8988T (cell line): ENCODE data around the gene TMEM121.
A peak's percentile ranks its signal among the peaks of the same experiment; 100 is the strongest.

Experiments used
- DNase-seq: peaks from one replicate; pipeline ENCODE4 v3.0.0; 2011

The TMEM121 gene

DNA sequence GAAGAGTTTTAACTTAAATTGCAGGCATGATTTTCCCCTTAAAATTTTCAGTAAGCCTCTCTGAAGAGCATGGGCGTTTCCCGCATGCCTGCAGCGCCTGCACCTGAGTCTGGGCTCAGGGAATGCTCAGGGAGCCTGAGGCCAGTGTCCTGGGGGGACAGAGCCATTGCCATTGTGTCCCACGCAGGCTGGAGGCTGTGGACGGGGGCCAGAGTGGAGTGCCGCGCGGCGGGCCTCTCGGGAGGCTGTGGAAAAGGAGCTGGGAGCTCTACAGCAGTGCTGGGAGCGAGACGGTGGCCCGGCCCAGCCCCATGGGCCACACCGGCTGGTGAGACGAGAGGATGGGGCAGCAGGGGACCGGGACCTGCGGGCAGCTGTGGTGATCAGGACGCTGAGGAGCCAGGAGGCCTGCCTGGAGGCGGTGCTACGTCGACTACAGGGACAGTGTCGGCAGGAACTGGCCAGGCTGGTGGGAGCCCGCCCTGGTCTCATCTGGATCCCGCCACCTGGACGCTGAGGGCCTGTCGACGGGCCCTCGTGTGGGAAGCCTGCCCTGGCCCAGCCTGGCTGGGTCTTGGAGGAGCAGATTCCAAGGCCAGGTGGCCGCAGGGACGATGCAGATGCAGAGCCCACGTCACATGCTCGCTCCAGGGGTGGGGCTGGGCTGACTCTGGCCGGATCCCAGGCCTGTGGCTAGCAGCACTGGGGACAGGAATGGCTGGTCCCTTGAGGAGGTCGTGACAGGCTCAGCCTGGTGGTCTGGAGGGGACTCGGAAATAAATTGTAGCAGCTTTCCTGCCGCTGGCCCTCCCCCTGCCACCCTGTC lies 27.7 kb upstream of the TMEM121 start:
- peak; percentile 38 for DNase-seq

DNA sequence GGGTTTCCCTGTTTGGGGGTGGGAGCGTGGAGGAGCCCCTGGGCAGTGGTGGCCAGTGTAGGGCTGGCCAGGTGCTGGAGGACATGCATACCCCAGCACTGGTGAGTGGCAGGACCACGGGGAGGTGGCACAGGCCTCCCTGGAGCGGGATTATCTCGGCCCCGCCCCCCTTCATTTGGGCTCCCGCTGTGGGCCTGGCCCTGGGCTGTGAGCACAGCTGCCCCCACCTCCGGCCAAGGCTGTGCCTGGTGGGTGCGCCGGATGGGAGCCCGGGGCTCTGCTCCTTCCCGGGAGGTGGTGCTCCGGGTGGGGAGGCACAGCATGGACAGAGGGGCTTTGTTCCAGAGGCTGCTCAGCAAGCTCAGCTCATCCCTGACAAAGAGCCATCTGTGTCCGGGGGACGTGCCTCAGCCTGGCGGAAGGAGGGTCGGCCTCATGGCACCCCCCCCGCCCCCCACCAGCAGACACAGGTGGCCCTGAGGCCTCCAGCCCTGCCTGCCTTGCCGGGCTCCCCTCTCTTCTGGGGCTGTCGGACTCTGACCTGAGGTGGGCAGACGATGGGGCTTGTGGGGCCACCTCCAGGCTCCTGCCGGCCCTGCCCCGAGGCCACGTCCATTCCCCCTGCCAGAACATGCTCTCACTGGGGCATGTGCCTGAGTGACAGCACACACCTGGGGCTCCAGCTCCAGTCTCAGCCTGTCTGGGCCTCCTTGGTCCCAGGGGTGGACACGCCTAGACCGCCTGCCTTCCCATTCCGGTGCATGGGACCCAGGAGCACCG lies 26.9 kb upstream of the TMEM121 start:
- DNase-seq = peak; percentile 46

DNA sequence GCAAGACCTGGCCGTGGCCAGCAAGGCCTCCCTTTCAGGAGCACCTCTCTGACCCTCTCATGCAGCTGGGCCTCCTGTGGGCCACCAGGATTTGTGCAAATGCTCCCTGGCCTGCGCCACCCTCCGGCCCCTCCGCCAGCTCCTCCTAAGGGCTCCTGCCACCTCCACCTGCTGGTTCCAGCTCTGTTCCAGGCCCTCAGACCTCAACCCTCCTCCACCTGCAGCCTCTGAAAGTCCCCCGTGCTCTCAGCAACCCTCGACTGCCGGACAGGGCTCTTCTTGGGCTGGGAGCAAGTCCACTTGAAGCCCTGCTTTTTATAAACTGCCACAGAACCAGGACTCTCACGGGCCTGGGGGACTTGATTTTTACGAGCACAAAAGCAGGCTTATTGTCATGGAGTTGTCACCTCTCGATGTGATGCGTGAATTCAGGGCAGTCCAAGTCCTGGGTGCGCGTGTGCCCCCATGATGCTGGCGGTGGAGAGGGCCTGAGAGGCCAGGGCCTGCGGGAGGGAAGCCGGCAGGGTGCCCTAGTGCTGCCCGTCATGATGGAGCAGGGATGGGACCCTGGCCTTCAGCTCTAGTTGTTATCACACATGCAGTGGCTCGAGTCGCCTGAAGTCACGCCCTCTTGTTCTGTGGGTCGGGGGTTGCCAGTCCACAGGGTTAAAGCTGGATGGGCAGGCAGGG lies 26.2 kb upstream of the TMEM121 start:
- DNase-seq = no peak

DNA sequence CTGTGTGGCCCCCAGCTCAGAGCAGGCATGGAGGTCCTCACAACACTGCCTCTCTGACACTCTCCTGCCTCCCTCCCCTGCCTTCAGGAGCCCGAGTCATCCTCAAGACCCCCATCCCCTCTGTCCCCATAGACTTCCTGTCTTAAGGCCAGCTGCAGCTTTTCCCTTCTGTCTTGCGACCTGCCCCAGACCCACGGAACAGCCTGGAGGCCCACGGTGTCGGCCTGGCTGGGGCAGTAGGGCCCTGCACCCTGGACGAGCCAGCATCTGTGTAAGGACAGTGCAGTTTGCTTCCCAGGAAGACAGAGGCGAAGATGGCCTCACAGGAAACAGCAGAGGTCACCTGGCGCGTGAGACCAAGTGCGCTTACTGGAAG lies 25.7 kb upstream of the TMEM121 start:
- DNase-seq = peak; percentile 35

DNA sequence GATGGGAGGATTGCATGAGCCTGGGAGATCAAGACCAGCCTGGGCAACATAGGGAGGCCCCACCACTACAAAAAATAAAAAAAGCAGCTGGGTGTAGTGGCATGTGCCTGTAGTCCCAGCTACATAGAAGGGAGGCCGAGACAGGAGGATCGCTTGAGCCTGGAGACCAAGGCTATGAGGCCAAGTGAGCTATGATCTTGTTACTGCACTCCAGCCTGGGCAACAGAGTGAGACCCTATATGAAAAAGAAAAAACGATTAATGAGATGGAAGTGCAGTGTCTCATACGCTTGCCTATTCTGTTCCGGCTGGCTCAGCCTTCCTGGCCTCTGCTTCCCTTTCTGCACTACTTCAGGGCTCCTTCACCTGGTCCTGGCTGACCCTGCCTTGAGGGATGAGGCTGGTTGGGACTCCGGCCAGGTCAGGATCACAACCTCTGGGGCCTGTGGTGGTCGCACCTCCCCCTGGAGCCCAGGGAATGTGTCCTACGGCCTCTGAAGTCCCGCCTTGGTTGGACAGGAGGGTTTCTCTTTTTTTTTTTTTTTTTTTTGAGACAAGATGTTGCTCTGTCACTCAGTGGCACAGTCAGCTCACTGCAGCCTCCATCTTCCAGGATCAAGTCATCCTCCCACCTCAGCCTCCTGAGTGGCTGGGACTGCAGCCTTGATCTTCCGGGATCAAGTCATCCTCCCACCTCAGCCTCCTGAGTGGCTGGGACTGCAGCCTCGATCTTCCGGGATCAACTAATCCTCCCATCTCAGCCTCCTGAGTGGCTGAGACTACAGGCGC lies 24.7 kb upstream of the TMEM121 start:
- no peak for DNase-seq

DNA sequence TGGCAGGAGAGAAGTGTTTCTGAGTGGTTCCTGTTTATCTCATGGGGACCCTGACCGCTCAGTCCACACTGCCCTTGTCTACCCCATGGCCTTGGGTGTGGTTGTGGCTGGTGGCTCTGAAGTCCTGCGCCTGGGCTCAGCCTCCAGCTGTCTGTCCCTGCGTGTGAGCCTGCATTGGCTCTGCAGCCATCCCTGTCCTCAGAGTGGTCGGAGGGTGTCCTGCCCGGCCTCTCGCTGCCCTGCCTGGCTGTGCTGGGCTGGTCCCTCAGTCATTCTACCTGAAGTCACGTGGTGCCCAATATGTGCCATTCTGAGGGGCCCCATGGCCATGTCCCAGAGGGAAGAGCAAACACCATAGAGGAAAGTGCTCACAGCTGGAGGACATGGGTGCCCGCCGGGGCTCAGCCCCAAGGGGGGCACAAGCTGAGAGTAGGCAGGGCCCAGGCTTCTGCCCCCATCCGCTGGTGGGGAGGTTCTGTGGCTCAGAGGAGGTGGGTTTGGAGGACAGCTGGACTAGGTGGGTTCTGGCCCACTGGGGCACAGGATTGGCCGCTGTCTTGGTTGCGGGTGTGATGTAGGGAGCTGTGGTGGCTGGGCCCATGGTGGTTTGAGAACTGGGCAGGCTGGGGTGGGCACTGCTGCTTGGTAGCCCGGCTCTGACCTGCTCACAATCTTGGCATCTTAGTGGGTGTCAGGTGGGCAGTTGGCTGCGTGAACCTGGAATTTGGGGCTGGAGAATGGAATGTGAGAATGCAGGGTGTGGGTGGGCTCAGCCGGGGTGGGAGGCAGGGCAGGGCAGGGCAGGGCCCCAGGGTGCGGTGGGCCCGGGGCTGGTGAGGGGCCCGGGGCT lies 23.7 kb upstream of the TMEM121 start:
- peak; percentile 26 for DNase-seq

DNA sequence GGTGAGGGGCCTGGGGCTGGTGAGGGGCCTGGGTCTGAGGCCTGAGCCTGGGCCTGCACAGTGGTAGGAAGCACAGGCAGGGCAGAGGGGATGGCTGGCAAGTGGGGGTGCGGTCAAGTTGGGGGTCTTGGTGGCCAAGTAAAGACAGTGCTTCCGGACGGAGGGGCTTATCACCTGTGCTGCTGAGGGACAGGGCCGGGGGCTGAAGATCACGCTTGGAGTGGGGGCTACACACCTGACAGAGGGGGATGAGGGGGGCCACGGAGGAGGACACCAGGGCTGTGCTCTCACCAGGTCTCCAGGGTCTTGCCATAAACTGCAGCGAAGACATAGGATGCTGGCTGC lies 23.1 kb upstream of the TMEM121 start:
- no peak for DNase-seq

DNA sequence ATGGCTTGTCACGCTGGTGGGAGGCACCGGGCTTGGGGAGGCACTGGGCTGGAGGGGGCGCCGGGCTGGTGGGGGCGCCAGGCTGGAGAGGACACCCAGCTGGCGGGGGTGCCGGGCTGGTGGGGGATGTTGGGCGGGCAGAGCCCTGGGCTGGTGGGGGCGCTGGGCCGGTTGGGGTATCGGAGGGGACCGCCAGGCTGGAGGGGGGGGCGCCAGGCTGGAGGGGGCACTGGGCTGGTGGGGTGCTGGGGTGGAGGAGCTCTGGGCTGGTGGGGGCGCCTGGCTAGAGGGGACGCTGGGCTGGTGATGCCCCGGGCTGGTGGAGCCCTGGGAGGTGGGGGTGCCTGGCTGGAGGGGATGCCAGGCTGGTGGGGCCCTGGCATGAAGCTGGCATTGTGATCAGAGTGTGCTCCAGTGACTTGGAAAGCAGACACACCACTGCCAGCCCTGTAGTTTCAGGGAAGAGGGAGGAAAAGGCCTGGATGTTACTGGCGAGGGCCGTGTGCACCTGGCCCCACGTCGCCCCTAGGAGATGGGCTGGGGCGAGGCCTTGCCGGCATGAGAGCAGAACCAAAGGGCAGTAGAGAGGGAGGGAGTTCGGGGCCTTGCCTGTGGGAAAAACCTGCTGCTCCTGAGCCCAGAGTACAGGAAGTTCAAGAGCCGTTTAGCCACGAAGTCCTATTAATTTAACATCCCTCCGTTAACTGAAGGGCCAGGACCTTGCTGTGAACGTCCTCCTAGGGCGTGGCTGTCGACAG lies 22.3 kb upstream of the TMEM121 start:
- no peak for DNase-seq

DNA sequence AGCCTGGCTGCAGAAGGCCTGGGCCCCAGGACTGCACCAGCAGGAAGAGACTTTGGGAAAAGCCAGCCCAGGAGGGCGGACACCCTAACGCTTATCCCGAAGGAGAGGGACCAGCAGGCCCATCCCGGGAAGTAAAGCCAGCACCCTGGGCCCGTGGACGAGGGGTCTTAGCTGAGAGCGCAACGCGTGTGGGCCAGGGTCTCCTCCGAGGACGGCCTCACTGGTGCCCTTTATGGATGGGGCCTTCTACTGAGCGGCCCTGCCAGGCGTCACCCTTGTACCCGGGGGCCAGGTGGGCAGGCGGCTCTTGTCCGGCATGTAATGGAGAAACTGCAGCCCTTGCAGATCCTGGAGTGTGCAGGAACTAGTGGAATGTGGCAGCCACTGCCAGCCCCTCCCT lies 21.3 kb upstream of the TMEM121 start:
- peak; percentile 18 for DNase-seq

DNA sequence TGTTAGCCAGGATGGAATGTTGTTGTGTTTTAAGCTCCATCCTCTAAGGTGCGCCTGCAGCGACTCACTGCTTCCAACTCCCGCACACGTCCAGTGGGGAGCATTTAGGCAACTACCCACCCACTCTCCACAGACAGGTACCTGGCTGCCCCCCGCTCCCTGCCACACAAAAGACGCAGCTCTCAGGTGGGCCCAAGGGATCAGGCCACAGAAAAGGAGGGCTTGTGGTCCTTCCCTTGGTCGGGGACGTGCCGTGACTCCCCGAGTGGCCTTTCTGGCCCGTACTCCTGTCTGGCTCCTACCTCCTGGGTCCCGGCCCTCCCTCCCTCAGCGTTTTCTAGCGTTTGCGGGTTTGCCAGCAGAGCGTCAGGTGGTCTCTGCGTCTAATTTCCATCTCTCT lies 19.1 kb upstream of the TMEM121 start:
- DNase-seq = no peak

DNA sequence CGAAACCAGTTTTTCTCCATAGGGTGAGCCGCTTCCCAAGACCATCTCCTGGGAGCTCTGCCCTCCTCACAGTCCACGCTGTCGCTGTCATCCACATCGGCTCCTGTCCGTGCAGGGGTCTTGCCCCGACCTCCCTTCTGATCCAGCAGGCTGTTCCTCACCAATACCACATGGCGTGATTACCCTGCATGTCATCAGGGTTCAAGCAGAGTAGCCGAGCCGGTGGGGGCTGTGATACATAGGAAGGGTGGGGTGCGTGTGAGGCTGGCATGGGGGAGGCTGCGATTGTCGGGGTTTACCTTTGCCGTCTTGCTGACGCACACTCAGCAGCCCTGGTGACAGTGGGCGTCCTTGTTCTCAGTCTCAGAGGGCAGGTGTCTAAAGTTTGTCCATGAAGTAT lies 18.3 kb upstream of the TMEM121 start:
- DNase-seq = no peak

DNA sequence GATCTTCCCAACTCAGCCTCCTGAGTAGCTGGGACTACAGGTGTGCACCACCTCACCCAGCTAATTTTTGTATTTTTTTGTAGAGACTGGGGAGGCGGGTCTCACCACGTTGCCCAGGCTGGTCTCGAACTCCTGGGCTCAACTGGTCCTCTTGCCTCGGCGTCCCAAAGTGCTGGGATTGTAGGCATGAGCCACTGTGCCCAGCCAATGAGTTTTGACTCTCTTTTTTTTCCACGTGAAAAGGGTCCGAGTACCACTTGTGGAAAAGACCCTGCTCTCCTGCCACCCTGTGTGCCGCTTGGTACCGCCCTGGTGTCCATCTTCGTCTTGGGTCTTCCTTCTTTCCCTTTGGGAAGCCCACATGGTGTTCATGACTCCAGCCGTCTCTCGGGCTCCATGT lies 17.8 kb upstream of the TMEM121 start:
- DNase-seq = no peak

DNA sequence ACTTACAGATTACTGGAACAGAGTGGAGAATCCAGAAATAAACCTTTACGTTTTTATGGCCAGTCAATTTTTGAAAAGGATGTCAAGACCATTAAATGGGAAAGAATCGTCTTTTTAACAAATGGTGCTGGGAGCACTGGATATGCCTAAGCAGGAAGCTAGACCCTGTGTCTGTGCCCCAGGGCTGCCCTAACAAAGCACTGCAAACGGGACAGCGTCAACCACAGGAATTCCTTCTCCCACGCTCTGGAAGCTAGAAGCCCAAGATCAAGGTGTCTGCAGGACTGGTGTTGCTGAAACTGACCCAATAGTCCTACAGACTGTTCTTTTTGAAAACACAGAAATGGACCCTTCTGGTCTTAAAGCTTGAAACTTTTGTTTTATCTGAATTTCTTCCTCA lies 9.3 kb upstream of the TMEM121 start:
- no peak for DNase-seq

DNA sequence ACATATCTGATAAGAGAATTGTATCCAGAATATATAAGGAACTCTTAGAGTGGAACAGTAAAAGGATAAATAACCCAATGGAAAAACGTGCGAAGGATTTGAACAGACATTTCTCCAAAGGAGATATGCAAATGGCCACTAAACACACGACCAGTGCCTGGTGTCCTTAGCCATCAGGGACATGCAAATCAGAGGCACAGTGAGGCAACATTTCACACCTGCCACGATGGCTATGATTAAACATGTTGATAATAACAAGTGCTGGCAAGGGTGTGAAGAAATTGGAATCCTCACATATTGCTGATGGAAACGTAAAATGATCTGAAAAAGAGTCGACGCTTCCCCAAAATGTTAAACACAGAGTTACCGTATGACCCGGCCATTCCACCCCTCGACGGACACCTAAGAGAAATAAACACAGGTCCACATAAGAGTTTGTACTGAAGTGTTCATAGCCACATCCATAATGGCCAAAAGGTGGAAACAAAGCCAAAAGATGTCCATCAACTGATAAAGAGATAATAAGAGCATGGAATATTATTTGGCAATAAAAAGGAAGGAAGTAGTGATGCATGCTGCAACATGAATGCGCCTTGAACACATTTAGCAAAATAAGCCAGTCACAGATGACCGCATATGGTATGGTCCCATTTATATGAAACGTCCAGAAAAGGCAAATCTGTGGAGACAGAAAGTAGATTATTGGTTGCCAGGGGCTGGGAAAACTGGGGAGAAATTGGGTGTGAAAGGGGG lies 6.3 kb upstream of the TMEM121 start:
- no peak for DNase-seq

DNA sequence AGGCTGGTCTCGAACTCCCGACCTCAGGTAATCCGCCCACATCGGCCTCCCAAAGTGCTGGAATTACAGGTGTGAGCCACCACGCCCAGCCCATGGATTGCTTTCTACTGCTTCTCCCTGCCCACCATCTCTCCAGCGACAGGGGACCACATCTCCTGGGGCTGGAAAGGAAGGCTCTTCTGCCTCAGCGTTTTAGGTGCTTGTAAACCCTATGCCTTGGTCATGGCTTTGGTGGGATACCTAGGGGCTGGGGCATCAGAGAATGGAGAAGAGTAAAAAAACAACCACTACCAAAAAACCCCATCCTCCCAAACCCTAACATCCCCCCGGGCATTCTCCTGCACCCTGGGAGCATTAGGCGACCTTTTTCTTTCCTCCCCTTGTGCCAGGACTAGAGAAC lies 1.1 kb upstream of the TMEM121 start:
- DNase-seq = peak; percentile 37

DNA sequence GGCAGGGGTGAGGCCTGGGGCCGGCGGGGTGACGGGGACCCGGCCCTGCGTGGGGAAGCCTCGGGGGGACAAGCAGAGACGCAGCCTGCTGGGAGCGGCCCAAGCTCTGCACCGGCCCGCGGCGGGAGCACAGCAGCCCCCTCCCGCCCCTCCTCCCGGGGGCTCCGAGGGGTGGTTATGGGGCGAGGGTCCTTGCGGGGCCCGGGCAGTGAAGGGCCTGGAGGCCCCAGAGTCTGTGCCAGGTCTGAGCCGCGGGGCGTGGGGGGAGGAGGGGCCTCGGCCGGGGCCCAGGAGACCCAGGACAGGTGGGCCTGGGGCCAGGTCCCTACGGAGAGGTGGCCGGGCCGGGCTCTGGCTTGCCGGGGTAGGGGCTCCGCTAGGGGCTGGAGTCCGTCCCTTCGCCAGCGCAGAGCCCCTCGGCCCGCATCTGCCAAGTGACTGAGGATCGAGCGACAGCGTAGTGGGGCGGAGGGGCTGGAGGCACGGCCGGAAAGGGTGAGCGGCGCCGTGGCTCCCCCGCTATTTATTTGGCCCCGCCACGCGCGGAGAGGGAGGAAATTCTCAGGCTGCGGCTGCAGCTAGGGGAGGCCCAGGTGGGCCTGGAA lies 495 bp downstream of the TMEM121 start:
- DNase-seq = peak; percentile 50

DNA sequence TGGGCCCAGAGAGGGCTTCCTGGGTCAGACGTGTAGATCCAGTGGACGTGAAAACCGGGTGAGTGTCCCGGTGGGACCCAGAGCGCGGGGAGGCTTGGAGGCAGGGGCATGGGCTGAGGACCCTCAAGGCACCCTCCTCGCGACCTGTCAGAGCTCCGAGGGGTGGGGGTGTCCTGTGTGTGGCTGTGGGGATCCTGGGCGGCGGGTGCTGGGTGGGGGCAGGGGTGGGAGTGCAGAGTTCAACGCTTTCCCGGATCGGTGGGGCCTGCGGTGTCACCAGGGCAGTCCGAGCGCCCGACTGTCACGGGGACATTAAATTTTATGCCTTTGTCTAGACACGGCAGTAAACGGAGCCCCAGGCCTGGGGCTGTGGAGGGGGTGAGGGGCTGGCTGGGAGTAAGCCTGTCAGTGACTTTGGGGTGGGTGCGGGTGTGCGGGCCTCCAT lies 1.0 kb downstream of the TMEM121 start:
- DNase-seq = peak; percentile 44

DNA sequence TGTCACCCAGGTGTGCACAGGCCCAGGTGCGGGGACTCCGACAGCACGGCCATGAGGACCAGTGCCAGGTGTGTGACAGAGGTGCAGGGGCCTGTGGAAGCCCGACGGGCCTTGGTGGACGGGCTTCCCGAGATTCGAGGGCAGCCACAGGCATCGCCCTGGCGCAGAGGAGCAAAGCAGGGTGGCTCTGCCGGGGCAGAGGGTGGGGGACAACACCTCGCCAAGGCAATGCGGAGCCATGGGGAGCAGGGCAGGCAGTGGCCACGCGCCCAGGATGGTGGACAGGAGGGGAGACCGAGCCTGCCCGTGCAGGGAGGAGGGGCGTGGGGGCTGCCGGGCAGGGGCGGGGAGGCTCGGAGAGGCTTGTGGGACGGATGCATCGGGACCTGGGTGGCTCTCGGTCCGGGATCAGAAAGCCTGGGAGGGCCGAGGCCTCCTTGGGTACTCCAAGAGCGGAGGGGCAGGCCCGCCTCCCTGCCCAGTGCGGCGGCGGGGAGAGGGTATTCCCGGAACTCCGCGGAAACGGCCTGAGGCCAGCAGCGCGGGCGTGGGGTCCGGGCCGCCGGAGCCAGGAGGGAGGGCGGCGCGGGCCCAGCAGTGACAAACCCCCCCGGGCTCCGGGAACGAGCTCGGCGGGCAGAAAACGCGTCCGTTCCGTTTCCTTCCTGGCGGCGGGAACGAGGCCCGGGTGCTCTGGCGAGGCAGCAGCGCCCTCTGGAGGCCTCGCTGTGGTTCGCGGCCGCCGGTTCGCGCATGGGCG lies 1.6 kb downstream of the TMEM121 start:
- peak; percentile 100 for DNase-seq
